ENCODE measurements around the gene TMEM132D.

TMEM132D gene

GRCh38 chr12:129870796-129871195, 33.0 kb downstream of the TMEM132D start:
- Histone ChIP-seq H3K4me3 (ENCODE audit: low read length) (no peak overlapping the region), H3K4me1 (ENCODE audit: control insufficient read depth, insufficient read depth, low read length) (no peaks in the 10 kb centered on the region), H3K9me3 (ENCODE audit: control insufficient read depth, low read length) (no peaks in the 10 kb centered on the region), H3K36me3 (ENCODE audit: control insufficient read depth, insufficient read depth, low read length) (no peaks in the 10 kb centered on the region), H3K9ac (ENCODE audit: low read length) (no peak overlapping the region), H3K27me3 (ENCODE audit: control insufficient read depth, insufficient read depth, low read length) (no peaks in the 10 kb centered on the region)

GRCh38 chr12:129870136-129870535, 33.7 kb downstream of the TMEM132D start:
- no peak overlapping the region for H3K9ac ChIP-seq (ENCODE audit: low read length)

GRCh38 chr12:129868575-129868974, 35.2 kb downstream of the TMEM132D start:
- Histone ChIP-seq H3K27me3 (ENCODE audit: control insufficient read depth, insufficient read depth, low read length) (no peaks in the 10 kb centered on the region), H3K9ac (ENCODE audit: low read length) (no peak overlapping the region), H3K4me1 (ENCODE audit: control insufficient read depth, insufficient read depth, low read length) (no peaks in the 10 kb centered on the region), H3K36me3 (ENCODE audit: control insufficient read depth, insufficient read depth, low read length) (no peaks in the 10 kb centered on the region), H3K9me3 (ENCODE audit: control insufficient read depth, low read length) (no peaks in the 10 kb centered on the region), H3K4me3 (ENCODE audit: low read length) (no peak overlapping the region)

More at GRCh38 chr12:129870136-129870535, 33.7 kb downstream of the TMEM132D start:
- Histone ChIP-seq H3K4me3 (ENCODE audit: low read length) (no peak overlapping the region), H3K9me3 (ENCODE audit: control insufficient read depth, low read length) (no peaks in the 10 kb centered on the region), H3K27me3 (ENCODE audit: control insufficient read depth, insufficient read depth, low read length) (no peaks in the 10 kb centered on the region), H3K4me1 (ENCODE audit: control insufficient read depth, insufficient read depth, low read length) (no peaks in the 10 kb centered on the region), H3K36me3 (ENCODE audit: control insufficient read depth, insufficient read depth, low read length) (no peaks in the 10 kb centered on the region)

GRCh38 chr12:129863938-129864337, 39.9 kb downstream of the TMEM132D start:
- no peaks in the 10 kb centered on the region for H3K36me3 ChIP-seq (ENCODE audit: control insufficient read depth, insufficient read depth, low read length)
- no peaks in the 10 kb centered on the region for H3K27me3 ChIP-seq (ENCODE audit: control insufficient read depth, insufficient read depth, low read length)
- H3K9me3 ChIP-seq (ENCODE audit: control insufficient read depth, low read length): no peaks in the 10 kb centered on the region
- no peak overlapping the region for H3K9ac ChIP-seq (ENCODE audit: low read length)
- H3K4me3 ChIP-seq (ENCODE audit: low read length): no peak overlapping the region
- H3K4me1 ChIP-seq (ENCODE audit: control insufficient read depth, insufficient read depth, low read length): no peaks in the 10 kb centered on the region

GRCh38 chr12:129862561-129863175, 41.2 kb downstream of the TMEM132D start:
- no peak overlapping the region for H3K4me3 ChIP-seq (ENCODE audit: low read length)
- H3K27me3 ChIP-seq (ENCODE audit: control insufficient read depth, insufficient read depth, low read length): no peaks in the 10 kb centered on the region
- H3K36me3 ChIP-seq (ENCODE audit: control insufficient read depth, insufficient read depth, low read length): no peaks in the 10 kb centered on the region
- no peak overlapping the region for H3K9ac ChIP-seq (ENCODE audit: low read length)
- no peaks in the 10 kb centered on the region for H3K9me3 ChIP-seq (ENCODE audit: control insufficient read depth, low read length)
- H3K4me1 ChIP-seq (ENCODE audit: control insufficient read depth, insufficient read depth, low read length): no peaks in the 10 kb centered on the region

- Histone ChIP-seq H3K4me3 (ENCODE audit: low read length) (no peak overlapping the region), H3K9me3 (ENCODE audit: control insufficient read depth, low read length) (no peaks in the 10 kb centered on the region), H3K36me3 (ENCODE audit: control insufficient read depth, insufficient read depth, low read length) (no peaks in the 10 kb centered on the region), H3K4me1 (ENCODE audit: control insufficient read depth, insufficient read depth, low read length) (no peaks in the 10 kb centered on the region), H3K9ac (ENCODE audit: low read length) (no peak overlapping the region), H3K27me3 (ENCODE audit: control insufficient read depth, insufficient read depth, low read length) (no peaks in the 10 kb centered on the region)
Observed at GRCh38 chr12:129861951-129862350, 41.9 kb downstream of the TMEM132D start.

- Histone ChIP-seq H3K9me3 (ENCODE audit: control insufficient read depth, low read length) (no peaks in the 10 kb centered on the region), H3K36me3 (ENCODE audit: control insufficient read depth, insufficient read depth, low read length) (no peaks in the 10 kb centered on the region), H3K4me1 (ENCODE audit: control insufficient read depth, insufficient read depth, low read length) (no peaks in the 10 kb centered on the region), H3K27me3 (ENCODE audit: control insufficient read depth, insufficient read depth, low read length) (no peaks in the 10 kb centered on the region), H3K4me3 (ENCODE audit: low read length) (no peak overlapping the region), H3K9ac (ENCODE audit: low read length) (no peak overlapping the region)
Observed at GRCh38 chr12:129854591-129854990, 49.2 kb downstream of the TMEM132D start.

- Histone ChIP-seq H3K4me1 (ENCODE audit: control insufficient read depth, insufficient read depth, low read length) (no peaks in the 10 kb centered on the region), H3K27me3 (ENCODE audit: control insufficient read depth, insufficient read depth, low read length) (no peaks in the 10 kb centered on the region), H3K9ac (ENCODE audit: low read length) (no peak overlapping the region), H3K4me3 (ENCODE audit: low read length) (no peak overlapping the region), H3K9me3 (ENCODE audit: control insufficient read depth, low read length) (no peaks in the 10 kb centered on the region), H3K36me3 (ENCODE audit: control insufficient read depth, insufficient read depth, low read length) (no peaks in the 10 kb centered on the region)
Observed at GRCh38 chr12:129851296-129851695, 52.5 kb downstream of the TMEM132D start.

- Histone ChIP-seq H3K4me3 (ENCODE audit: low read length) (no peak overlapping the region), H3K4me1 (ENCODE audit: control insufficient read depth, insufficient read depth, low read length) (no peaks in the 10 kb centered on the region), H3K9ac (ENCODE audit: low read length) (no peak overlapping the region), H3K9me3 (ENCODE audit: control insufficient read depth, low read length) (no peaks in the 10 kb centered on the region), H3K36me3 (ENCODE audit: control insufficient read depth, insufficient read depth, low read length) (no peaks in the 10 kb centered on the region), H3K27me3 (ENCODE audit: control insufficient read depth, insufficient read depth, low read length) (no peaks in the 10 kb centered on the region)
Observed at GRCh38 chr12:129848876-129849275, 54.9 kb downstream of the TMEM132D start.

GRCh38 chr12:129847063-129847462, 56.8 kb downstream of the TMEM132D start:
- Histone ChIP-seq H3K27me3 (ENCODE audit: control insufficient read depth, insufficient read depth, low read length) (no peaks in the 10 kb centered on the region), H3K36me3 (ENCODE audit: control insufficient read depth, insufficient read depth, low read length) (no peaks in the 10 kb centered on the region)

GRCh38 chr12:129844662-129845220, 59.1 kb downstream of the TMEM132D start:
- Histone ChIP-seq H3K9me3 (ENCODE audit: control insufficient read depth, low read length) (no peaks in the 10 kb centered on the region), H3K4me3 (ENCODE audit: low read length) (no peak overlapping the region), H3K4me1 (ENCODE audit: control insufficient read depth, insufficient read depth, low read length) (no peaks in the 10 kb centered on the region), H3K27me3 (ENCODE audit: control insufficient read depth, insufficient read depth, low read length) (no peaks in the 10 kb centered on the region), H3K9ac (ENCODE audit: low read length) (no peak overlapping the region), H3K36me3 (ENCODE audit: control insufficient read depth, insufficient read depth, low read length) (no peaks in the 10 kb centered on the region)

More at GRCh38 chr12:129847063-129847462, 56.8 kb downstream of the TMEM132D start:
- Histone ChIP-seq H3K9me3 (ENCODE audit: control insufficient read depth, low read length) (no peaks in the 10 kb centered on the region), H3K4me1 (ENCODE audit: control insufficient read depth, insufficient read depth, low read length) (no peaks in the 10 kb centered on the region), H3K9ac (ENCODE audit: low read length) (no peak overlapping the region), H3K4me3 (ENCODE audit: low read length) (no peak overlapping the region)

GRCh38 chr12:129841251-129841650, 62.6 kb downstream of the TMEM132D start:
- Histone ChIP-seq H3K9ac (ENCODE audit: low read length) (no peak overlapping the region), H3K9me3 (ENCODE audit: control insufficient read depth, low read length) (no peaks in the 10 kb centered on the region), H3K36me3 (ENCODE audit: control insufficient read depth, insufficient read depth, low read length) (no peaks in the 10 kb centered on the region), H3K27me3 (ENCODE audit: control insufficient read depth, insufficient read depth, low read length) (no peaks in the 10 kb centered on the region), H3K4me1 (ENCODE audit: control insufficient read depth, insufficient read depth, low read length) (no peaks in the 10 kb centered on the region), H3K4me3 (ENCODE audit: low read length) (no peak overlapping the region)
